HepG2 (cell line): ENCODE measurements around the gene AKAP9. TPM values are rescaled to one million over a fixed set of nuclear protein-coding genes. Genes with fewer than 3 reads are reported as not detected.

Experiments used
- CBX1 ChIP-seq: IDR thresholded peaks from one replicate; pipeline ENCODE4 v1.6.1; 2016; ENCODE audit warnings: antibody characterized with exemption, low read depth
- FOXP1 ChIP-seq, 2 experiments: fragments of 450-650 bp in 1 of 2; IDR thresholded peaks; 2 replicates each; pipeline ENCODE4 v1.6.1; 2017 to 2018; ENCODE audit warnings: antibody characterized with exemption in 1 of 2
- HNF4A ChIP-seq: sonication (generic); formaldehyde crosslinking; IDR thresholded peaks from 2 replicates; pipeline ENCODE4 v1.4.0; 2020; ENCODE audit warnings: missing genetic modification reagents
- IRF2 ChIP-seq: IDR thresholded peaks from 2 replicates; pipeline ENCODE4 v1.6.1; 2018; ENCODE audit warnings: missing genetic modification reagents, missing compliant biosample characterization
- KLF11 ChIP-seq: IDR thresholded peaks from 2 replicates; pipeline ENCODE4 v1.6.1; 2016; ENCODE audit warnings: missing compliant biosample characterization
- ONECUT2 ChIP-seq: sonication (generic); formaldehyde crosslinking; IDR thresholded peaks from 2 replicates; pipeline ENCODE4 v1.4.0; 2020; ENCODE audit warnings: missing genetic modification reagents
- PHF21A ChIP-seq: sonication (generic); formaldehyde crosslinking; IDR thresholded peaks from 2 replicates; pipeline ENCODE4 v1.5.0; 2020; ENCODE audit warnings: mild to moderate bottlenecking, missing genetic modification reagents
- POLR2AphosphoS2 ChIP-seq: IDR thresholded peaks from 2 replicates; pipeline ENCODE4 v1.6.1; 2011; ENCODE audit warnings: low read depth, low read length, improper control_type of control experiment
- RFXANK ChIP-seq: IDR thresholded peaks from 2 replicates; pipeline ENCODE4 v1.6.1; 2016
- TCF7L2 ChIP-seq: IDR thresholded peaks from 2 replicates; pipeline ENCODE4 v1.6.1; 2011; ENCODE audit warnings: mild to moderate bottlenecking, low read depth, low read length, moderate library complexity
- TEAD2 ChIP-seq: sonication (generic); formaldehyde crosslinking; IDR thresholded peaks from 2 replicates; pipeline ENCODE4 v1.9.0; 2021; ENCODE audit warnings: missing genetic modification reagents
- ZBTB7A ChIP-seq: sonication (generic); formaldehyde crosslinking; IDR thresholded peaks from 2 replicates; pipeline ENCODE4 v1.8.0; 2022; ENCODE audit warnings: mild to moderate bottlenecking, missing genetic modification reagents
- ZFAT ChIP-seq: sonication (generic); formaldehyde crosslinking; conservative IDR thresholded peaks from 2 replicates; pipeline ENCODE4 v1.8.1; 2023; ENCODE audit warnings: missing genetic modification reagents, inconsistent platforms
- ZFP41 ChIP-seq: sonication (generic); formaldehyde crosslinking; IDR thresholded peaks from 2 replicates; pipeline ENCODE4 v1.4.0; 2020; ENCODE audit warnings: mild to moderate bottlenecking, missing genetic modification reagents, borderline replicate concordance
- ZFP90 ChIP-seq: sonication (generic); formaldehyde crosslinking; IDR thresholded peaks from 2 replicates; pipeline ENCODE4 v1.8.0; 2022; ENCODE audit warnings: missing genetic modification reagents, mild to moderate bottlenecking, inconsistent platforms, borderline replicate concordance
- ZNF180 ChIP-seq: sonication (generic); formaldehyde crosslinking; IDR thresholded peaks from 2 replicates; pipeline ENCODE4 v1.4.0; 2020; ENCODE audit warnings: low read depth, missing genetic modification reagents, borderline replicate concordance
- ZNF251 ChIP-seq: sonication (generic); formaldehyde crosslinking; IDR thresholded peaks from 2 replicates; pipeline ENCODE4 v1.9.0; 2021; ENCODE audit warnings: mild to moderate bottlenecking, missing genetic modification reagents
- ZNF260 ChIP-seq: sonication (generic); formaldehyde crosslinking; IDR thresholded peaks from 2 replicates; pipeline ENCODE4 v1.4.0; 2020; ENCODE audit warnings: missing genetic modification reagents, low read depth, mild to moderate bottlenecking, borderline replicate concordance
- ZNF547 ChIP-seq: sonication (generic); formaldehyde crosslinking; IDR thresholded peaks from 2 replicates; pipeline ENCODE4 v1.5.1; 2020; ENCODE audit warnings: mild to moderate bottlenecking, missing genetic modification reagents
- ZNF605 ChIP-seq: sonication (generic); formaldehyde crosslinking; IDR thresholded peaks from 2 replicates; pipeline ENCODE4 v1.8.0; 2022; ENCODE audit warnings: mild to moderate bottlenecking, missing genetic modification reagents
- ZNF678 ChIP-seq: sonication (generic); formaldehyde crosslinking; IDR thresholded peaks from 2 replicates; pipeline ENCODE4 v1.4.0; 2020; ENCODE audit warnings: mild to moderate bottlenecking, missing genetic modification reagents
- ZNF747 ChIP-seq: sonication (generic); formaldehyde crosslinking; IDR thresholded peaks from 2 replicates; pipeline ENCODE4 v1.8.1; 2023; ENCODE audit warnings: missing genetic modification reagents, mild to moderate bottlenecking, borderline replicate concordance
- ZSCAN25 ChIP-seq: sonication (generic); formaldehyde crosslinking; IDR thresholded peaks from 2 replicates; pipeline ENCODE4 v1.8.0; 2022; ENCODE audit warnings: mild to moderate bottlenecking, missing genetic modification reagents
- polyA plus RNA-seq, 8 experiments: library from polyadenylated mRNA; depleted of rRNA in 3 of 8; stranded (reverse) in 7 of 8; unstranded in 1 of 8; fragments of >200 nt; fragmentation: Illumina TruSeq in 4 of 8; extraction: Trizol in 4 of 8; gene quantifications; 2 replicates each; pipeline versions ENCODE4 v1.2.1 to v1.2.3, GENCODE V29; 2011 to 2016; ENCODE audit warnings: low read depth in 4 of 8, missing spikeins in 1 of 8, mixed read lengths in 1 of 8; ENCODE audit not compliant: insufficient read depth in 1 of 8
- total RNA-seq, 5 experiments: library from RNA; depleted of rRNA; stranded (reverse); fragments of >200 nt; fragmentation: Illumina TruSeq; extraction: Trizol; gene quantifications; 2 replicates each; pipeline ENCODE4 v1.2.3, GENCODE V29; 2016; ENCODE audit warnings: low read depth in 1 of 5
- TF ChIP-seq, protein P1 (sequence below): IDR thresholded peaks from 2 replicates; pipeline ENCODE4 v1.6.1; 2012; ENCODE audit warnings: inconsistent platforms
- TF ChIP-seq, protein P2 (sequence below): sonication (generic); formaldehyde crosslinking; IDR thresholded peaks from 2 replicates; pipeline ENCODE4 v1.4.0; 2020; ENCODE audit warnings: missing genetic modification reagents
- TF ChIP-seq, protein P3 (sequence below): sonication (generic); formaldehyde crosslinking; IDR thresholded peaks from 2 replicates; pipeline ENCODE4 v1.8.0; 2023; ENCODE audit warnings: mild to moderate bottlenecking, missing genetic modification reagents
- TF ChIP-seq, protein P4 (sequence below), 2 experiments: IDR thresholded peaks; 2 replicates each; pipeline ENCODE4 v1.6.1; 2011 to 2012; ENCODE audit warnings: low read length in 2 of 2, borderline replicate concordance in 1 of 2, low read depth in 1 of 2, mild to moderate bottlenecking in 1 of 2, moderate library complexity in 1 of 2

Gene AKAP9
- total and polyA plus RNA-seq, 2 of the 13 experiments (the other 11 are each of a cell fraction or from before 2014, with no cell fraction given), result 27.6 to 33.1 TPM

DNA sequence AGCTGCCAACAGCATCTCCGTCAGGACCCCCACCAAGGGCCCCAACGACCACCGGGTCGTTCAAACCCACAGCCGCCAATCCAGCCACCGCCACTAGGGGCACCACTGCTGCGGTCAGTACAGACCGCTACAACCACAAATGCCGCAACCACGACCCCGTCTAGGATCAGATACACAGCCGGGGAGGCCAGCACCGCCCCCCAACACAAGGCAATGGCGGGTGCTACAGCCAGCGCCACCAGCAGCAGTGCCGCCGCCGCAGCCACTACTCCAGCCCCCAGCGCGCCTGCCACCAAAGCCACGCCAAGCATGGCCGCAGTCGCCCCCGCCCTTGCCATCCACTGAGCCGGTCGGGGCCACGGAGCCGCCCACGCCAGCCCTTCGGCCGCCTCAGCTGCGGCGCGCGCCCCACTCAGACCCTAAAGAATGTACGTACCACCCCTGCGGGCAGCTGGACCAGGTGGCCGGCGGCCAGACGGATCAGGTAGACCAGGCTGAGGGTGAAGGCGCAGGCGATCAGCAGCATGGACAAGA, 193.1 kb downstream of the AKAP9 start (continued):
- TF ChIP-seq ZNF180 (CRISPR knock-in tag) (no peak), PHF21A (CRISPR knock-in tag) (no peak), ZNF547 (no peak), TCF7L2 (no peak), ZBTB7A (CRISPR knock-in tag) (peak; percentile 98), ZFP90 (CRISPR knock-in tag) (no peak), ZFAT (no peak), HNF4A (no peak; the same call in 1 of the 2 replicates), FOXP1 (IDR thresholded peaks at IDR 0.05) (no peak), FOXP1 (CRISPR knock-in tag; IDR thresholded peaks at IDR 0.05) (no peak), ZNF678 (CRISPR knock-in tag) (no peak), RFXANK (no peak), CBX1 (peak; percentile 45), TEAD2 (CRISPR knock-in tag) (no peak), ZFP41 (CRISPR knock-in tag) (no peak), ZNF747 (CRISPR knock-in tag) (peak; percentile 9; the same call in 1 of the 2 replicates), ZSCAN25 (CRISPR knock-in tag) (peak; percentile 55; the same call in 1 of the 2 replicates), ZNF605 (CRISPR knock-in tag) (no peak), ZNF260 (CRISPR knock-in tag) (no peak), KLF11 (CRISPR knock-in tag) (no peak), POLR2AphosphoS2 (no peak), ZNF251 (CRISPR knock-in tag) (no peak), IRF2 (CRISPR knock-in tag) (peak; percentile 64; the same call in 1 of the 2 replicates), ONECUT2 (CRISPR knock-in tag) (no peak)
- TF ChIP-seq, protein P1, sequence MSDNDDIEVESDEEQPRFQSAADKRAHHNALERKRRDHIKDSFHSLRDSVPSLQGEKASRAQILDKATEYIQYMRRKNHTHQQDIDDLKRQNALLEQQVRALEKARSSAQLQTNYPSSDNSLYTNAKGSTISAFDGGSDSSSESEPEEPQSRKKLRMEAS, result 0 out of 2 replicates have a peak, but pooled peaks have one; percentile 13
- TF ChIP-seq, protein P2, sequence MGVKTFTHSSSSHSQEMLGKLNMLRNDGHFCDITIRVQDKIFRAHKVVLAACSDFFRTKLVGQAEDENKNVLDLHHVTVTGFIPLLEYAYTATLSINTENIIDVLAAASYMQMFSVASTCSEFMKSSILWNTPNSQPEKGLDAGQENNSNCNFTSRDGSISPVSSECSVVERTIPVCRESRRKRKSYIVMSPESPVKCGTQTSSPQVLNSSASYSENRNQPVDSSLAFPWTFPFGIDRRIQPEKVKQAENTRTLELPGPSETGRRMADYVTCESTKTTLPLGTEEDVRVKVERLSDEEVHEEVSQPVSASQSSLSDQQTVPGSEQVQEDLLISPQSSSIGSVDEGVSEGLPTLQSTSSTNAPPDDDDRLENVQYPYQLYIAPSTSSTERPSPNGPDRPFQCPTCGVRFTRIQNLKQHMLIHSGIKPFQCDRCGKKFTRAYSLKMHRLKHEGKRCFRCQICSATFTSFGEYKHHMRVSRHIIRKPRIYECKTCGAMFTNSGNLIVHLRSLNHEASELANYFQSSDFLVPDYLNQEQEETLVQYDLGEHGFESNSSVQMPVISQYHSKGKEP (CRISPR knock-in tag), result no peak
- TF ChIP-seq, protein P3, sequence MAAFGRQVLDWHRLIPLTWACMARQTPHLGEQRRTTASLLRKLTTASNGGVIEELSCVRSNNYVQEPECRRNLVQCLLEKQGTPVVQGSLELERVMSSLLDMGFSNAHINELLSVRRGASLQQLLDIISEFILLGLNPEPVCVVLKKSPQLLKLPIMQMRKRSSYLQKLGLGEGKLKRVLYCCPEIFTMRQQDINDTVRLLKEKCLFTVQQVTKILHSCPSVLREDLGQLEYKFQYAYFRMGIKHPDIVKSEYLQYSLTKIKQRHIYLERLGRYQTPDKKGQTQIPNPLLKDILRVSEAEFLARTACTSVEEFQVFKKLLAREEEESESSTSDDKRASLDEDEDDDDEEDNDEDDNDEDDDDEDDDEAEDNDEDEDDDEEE (CRISPR knock-in tag), result 0 out of 2 replicates have a peak, but pooled peaks have one; percentile 11
- TF ChIP-seq, protein P4, sequence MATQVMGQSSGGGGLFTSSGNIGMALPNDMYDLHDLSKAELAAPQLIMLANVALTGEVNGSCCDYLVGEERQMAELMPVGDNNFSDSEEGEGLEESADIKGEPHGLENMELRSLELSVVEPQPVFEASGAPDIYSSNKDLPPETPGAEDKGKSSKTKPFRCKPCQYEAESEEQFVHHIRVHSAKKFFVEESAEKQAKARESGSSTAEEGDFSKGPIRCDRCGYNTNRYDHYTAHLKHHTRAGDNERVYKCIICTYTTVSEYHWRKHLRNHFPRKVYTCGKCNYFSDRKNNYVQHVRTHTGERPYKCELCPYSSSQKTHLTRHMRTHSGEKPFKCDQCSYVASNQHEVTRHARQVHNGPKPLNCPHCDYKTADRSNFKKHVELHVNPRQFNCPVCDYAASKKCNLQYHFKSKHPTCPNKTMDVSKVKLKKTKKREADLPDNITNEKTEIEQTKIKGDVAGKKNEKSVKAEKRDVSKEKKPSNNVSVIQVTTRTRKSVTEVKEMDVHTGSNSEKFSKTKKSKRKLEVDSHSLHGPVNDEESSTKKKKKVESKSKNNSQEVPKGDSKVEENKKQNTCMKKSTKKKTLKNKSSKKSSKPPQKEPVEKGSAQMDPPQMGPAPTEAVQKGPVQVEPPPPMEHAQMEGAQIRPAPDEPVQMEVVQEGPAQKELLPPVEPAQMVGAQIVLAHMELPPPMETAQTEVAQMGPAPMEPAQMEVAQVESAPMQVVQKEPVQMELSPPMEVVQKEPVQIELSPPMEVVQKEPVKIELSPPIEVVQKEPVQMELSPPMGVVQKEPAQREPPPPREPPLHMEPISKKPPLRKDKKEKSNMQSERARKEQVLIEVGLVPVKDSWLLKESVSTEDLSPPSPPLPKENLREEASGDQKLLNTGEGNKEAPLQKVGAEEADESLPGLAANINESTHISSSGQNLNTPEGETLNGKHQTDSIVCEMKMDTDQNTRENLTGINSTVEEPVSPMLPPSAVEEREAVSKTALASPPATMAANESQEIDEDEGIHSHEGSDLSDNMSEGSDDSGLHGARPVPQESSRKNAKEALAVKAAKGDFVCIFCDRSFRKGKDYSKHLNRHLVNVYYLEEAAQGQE (IDR thresholded peaks at IDR 0.05; ENCODE audit: borderline replicate concordance in 1 of 2, low read depth in 1 of 2, low read length in 2 of 2), result no peak
